Esophagus muscularis mucosa (tissue), 4 donors: ENCODE data around the gene SNX18.

Experiments
- CTCF ChIP-seq, 3 experiments: fragments of 200-600 bp in 2 of 3; fragments of 450-650 bp in 1 of 3; sonication (generic) in 2 of 3; IDR thresholded peaks; one replicate each; pipeline ENCODE4 v1.5.1; 2017 to 2019; ENCODE audit warnings: antibody characterized with exemption in 3 of 3, mild to moderate bottlenecking in 2 of 3, moderate library complexity in 1 of 3
- EP300 ChIP-seq: sonication (generic); formaldehyde crosslinking; IDR thresholded peaks from one replicate; pipeline ENCODE4 v1.6.1; 2017; ENCODE audit warnings: antibody characterized with exemption
- POLR2A ChIP-seq: fragments of 450-650 bp; IDR thresholded peaks from one replicate; pipeline ENCODE4 v1.6.1; 2017; ENCODE audit warnings: antibody characterized with exemption, moderate library complexity, mild to moderate bottlenecking, low read depth

GRCh38 chr5:54517174-54517511 is 416 bp upstream of the SNX18 start:
- TF ChIP-seq EP300 = no peak
- TF ChIP-seq CTCF (IDR thresholded peaks at IDR 0.05) = no peak
- TF ChIP-seq POLR2A = no peak
